ENCODE data around the gene DDOST.

The DDOST gene

GRCh38 chr1:20658166-20658915 lies 2.8 kb downstream of the DDOST start:
- no peak for DNase-seq

DNA sequence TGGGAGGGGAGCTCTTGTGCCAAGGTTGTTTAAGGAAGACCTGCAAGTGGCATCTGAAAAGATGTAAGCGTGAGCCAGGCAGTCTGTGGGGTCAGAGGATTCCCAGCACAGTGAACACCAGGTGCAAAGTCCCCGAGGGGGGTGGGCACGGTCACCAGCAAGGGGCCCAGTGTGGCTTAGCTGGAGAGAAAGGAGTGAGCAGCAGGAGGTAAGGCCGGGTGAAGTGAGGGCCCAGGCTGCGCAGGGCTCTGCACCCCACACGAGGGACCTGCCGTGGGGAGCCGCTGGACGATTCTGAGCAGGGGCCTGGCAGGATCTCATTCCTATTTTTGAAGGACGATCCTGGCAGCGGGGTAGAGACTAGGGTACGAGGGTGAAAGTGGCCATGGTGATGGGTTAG lies 4.1 kb downstream of the DDOST start:
- DNase-seq: no peak

- no peak for DNase-seq
These were observed 7.0 kb downstream of the DDOST start for GRCh38 chr1:20654104-20654690.

GRCh38 chr1:20652300-20652699 lies 8.9 kb downstream of the DDOST start:
- DNase-seq: no peak

DNA sequence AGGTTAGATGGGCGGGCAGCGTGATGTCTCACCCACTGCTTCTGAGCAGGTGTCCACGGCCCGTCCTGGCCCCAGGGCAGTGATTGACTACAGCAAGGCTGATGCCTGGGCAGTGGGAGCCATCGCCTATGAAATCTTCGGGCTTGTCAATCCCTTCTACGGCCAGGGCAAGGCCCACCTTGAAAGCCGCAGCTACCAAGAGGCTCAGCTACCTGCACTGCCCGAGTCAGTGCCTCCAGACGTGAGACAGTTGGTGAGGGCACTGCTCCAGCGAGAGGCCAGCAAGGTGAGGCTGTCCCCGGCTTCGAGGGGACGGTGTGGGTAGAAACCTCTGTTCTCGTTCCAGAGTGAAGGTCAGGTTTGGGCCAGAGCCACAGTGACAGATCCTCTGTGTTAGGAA lies 12.2 kb downstream of the DDOST start:
- DNase-seq: no peak

DNA sequence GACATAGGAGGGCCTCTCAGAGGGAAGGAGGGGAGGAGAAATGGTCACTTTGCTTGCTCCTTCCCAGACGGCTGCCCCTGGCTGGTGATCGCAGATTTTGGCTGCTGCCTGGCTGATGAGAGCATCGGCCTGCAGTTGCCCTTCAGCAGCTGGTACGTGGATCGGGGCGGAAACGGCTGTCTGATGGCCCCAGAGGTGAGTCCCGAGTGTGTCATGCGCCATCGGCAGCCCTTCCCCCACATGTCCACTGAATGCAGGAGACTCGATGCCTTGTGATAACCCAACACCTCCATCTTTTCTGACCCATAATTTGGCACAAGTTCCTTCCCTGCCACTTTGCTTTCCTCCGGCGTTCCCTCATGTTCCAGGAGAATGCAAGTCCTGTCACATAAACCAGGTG lies 12.7 kb downstream of the DDOST start:
- no peak for DNase-seq

DNA sequence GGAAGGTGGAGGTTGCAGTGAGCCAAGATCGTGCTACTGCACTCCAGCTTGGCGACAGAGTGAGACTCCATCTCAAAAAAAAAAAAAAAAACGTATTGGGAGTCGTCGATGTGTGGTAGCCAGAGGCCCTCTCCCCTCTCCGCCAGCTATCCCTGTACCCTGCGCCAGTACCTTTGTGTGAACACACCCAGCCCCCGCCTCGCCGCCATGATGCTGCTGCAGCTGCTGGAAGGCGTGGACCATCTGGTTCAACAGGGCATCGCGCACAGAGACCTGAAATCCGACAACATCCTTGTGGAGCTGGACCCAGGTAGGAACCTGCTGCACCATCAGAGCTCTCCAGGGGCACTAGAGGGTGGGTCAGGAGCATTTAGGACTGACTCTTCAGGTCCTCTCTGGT lies 15.8 kb downstream of the DDOST start:
- no peak for DNase-seq

- DNase-seq: no peak
These were observed 16.8 kb downstream of the DDOST start for GRCh38 chr1:20644416-20644815.

DNA sequence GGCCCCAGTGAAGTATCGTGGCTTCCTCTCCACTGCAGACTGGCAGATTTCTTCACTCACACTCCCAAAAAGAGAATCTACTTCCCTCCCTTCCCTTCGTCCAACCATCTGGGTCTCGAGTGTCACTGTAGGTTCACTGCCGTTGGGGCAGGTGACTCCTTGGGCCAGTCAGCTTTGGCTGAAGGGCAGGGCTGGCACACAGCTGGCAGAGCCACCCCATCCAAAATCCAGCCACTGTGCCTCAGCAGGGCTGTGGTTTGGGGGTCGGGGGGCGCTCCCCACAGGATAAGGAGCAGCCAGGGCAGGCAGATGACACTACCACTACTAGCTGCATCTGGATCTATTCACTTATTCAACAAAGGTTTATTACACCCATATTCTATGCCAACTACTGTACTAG lies 18.1 kb downstream of the DDOST start:
- DNase-seq: no peak

GRCh38 chr1:20641975-20642374 lies 19.2 kb downstream of the DDOST start:
- DNase-seq: no peak

GRCh38 chr1:20640183-20640597 lies 21.0 kb downstream of the DDOST start:
- DNase-seq: peak; percentile 30 to 56

DNA sequence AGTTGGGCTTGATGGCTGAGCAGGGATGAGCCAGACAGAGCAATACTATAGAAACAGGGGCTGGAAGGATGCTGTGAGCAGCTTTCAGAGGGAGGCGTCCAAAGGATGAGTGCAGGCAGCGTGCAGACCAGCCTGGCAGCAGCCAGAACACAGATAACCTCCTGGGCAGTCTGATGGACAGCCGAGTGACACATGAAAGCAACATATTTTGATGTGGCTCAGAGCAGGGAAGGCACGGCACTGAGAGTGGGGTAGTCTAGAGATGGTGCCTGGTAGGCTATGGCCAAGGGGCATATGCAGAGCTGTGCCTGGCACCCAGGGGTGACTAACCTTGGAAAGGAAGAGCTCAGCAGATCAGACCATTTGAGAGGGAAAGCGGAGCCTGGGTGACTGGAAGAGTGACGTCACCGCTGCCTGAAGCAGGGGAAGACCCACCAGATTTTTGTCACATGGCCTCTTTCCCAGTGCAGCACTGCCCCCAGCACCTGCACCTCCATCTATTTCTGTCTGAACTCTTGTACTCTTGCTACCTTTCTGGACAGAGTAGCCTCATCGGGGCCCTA lies 24.3 kb downstream of the DDOST start:
- no peak for DNase-seq

DNA sequence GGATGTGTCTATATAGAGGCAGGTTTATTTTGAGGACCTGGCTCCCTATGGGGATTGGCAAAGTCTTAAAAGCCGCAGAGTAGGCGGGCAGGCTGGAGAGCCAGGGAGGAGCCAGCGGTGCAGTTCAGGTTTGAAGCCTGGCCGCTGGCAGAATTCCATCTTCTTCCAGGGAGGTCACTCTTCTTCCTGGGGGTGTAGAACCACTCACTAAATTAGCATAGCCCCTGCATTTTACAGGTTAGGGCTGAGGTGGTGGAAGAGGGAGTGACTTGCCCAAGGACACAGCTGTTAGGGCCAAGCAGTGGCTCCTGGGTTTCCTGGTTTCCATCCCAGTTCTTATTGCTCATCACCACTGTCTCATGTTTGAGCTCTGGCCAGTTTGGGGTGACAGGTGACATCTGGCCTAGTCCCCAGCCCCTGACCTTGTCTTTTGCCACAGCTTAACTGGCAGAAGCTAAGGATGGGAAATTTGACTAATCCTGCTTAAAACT lies 26.5 kb downstream of the DDOST start:
- no peak for DNase-seq

DNA sequence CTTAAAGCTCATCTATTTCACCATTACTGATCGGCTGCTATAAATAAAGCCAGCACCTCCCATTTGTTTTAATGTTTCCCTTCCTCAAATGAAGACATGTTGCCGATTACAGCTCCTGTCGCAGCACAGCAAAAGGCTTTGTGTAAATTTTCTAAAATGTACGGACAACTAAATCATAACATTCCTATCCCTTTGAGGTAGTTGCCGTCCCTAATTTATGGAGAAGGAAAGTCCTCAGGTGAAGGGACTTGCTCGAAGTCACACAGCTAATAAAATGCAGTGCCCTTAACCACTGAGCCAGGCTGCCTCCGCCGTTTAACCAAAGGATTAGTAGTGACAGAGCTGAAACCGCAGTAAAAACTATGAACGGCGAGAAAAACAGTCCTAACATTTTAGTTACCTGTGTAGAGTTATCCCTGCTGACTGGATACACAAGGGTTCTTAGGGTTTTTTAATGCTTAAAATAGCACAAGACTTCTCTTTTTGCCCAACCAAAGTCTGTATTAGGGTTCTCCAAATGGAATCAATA lies 27.0 kb downstream of the DDOST start:
- no peak for DNase-seq

DNA sequence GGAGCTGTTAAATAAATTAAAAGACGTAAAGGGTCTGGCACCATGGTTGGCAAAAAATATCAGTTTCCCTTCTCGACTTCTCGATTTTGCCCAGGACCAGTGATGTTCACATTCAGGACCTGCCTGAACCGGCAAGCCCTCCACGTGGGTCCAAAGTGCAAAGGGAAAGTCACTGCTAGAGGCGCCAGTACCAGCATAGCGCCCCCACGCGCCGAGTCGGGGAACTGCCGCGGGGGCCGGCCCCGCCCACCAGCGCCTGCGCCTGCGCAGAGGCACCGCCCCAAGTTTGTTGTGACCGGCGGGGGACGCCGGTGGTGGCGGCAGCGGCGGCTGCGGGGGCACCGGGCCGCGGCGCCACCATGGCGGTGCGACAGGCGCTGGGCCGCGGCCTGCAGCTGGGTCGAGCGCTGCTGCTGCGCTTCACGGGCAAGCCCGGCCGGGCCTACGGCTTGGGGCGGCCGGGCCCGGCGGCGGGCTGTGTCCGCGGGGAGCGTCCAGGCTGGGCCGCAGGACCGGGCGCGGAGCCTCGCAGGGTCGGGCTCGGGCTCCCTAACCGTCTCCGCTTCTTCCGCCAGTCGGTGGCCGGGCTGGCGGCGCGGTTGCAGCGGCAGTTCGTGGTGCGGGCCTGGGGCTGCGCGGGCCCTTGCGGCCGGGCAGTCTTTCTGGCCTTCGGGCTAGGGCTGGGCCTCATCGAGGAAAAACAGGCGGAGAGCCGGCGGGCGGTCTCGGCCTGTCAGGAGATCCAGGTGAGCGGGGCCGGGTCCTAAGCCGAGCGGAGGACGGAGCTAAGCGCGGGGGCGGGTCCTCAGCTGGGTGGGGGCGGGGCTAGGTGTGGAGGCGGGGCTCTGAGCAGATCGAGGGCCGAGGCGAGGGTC lies 27.7 kb downstream of the DDOST start, which contains the start of gene PINK1:
Gene PINK1, plus strand, starts transcription at position 269 of the 875 bp plus-strand sequence. Its CDS starts 91 bp downstream, at position 360.
- peak; percentile 44 to 83 for DNase-seq

- no peak for DNase-seq
These were observed 28.8 kb downstream of the DDOST start for GRCh38 chr1:20632386-20632785.

GRCh38 chr1:20630729-20631128 lies 30.4 kb downstream of the DDOST start:
- no peak for DNase-seq

DNA sequence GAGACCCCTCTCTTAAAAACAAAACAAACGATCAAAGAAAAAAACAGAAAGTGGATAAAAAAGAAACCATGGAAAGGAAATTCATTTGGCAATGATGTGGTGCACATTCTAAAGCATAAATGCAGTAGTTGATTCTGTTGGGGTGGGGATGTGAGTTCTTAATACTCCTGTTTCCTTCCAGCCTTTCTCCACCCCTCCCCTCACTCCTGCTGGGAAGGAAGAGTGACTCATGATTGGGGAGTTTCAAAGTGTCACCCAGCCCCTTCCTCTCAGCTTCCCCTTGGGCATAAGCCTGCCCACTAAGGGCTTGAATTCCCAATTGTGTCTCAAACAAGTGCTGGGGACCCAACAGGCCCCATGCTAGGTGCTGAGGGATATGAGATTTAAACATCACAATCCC lies 34.6 kb downstream of the DDOST start:
- no peak for DNase-seq

DNA sequence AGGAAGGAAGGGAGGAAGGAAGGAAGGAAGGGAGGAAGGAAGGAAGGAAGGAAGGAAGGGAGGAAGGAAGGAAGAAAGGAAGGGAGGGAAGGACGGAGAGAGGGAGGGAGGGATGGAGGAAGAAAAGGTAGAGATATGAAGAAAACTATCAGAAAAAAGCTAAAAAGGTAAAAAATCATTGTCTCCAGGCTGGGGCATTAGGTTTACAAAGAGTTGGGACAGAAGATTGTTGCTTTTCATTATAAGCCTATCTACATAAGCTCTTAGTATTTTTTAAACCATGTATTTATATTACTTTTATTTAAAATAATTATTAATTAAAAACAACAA lies 35.1 kb downstream of the DDOST start:
- no peak for DNase-seq

- no peak for DNase-seq
These were observed 35.7 kb downstream of the DDOST start for GRCh38 chr1:20625176-20626097.

GRCh38 chr1:20624709-20625108 lies 36.5 kb downstream of the DDOST start:
- no peak for DNase-seq

GRCh38 chr1:20621012-20621411 lies 40.2 kb downstream of the DDOST start:
- DNase-seq: no peak
